ENCODE measurements around the gene IQCE.

Gene IQCE

GRCh38 chr7:2631946-2632732 is 73.4 kb downstream of the IQCE start, which contains the start of gene TTYH3:
TTYH3 (plus strand) TSS chr7:2631986; CDS start chr7:2632156, 170 bp downstream.
- TF ChIP-seq CTCF (IDR thresholded peaks at IDR 0.05): no peak

GRCh38 chr7:2632733-2633537 is 74.2 kb downstream of the IQCE start:
- TF ChIP-seq CTCF (IDR thresholded peaks at IDR 0.05): no peak

- TF ChIP-seq CTCF (IDR thresholded peaks at IDR 0.05): no peak
Measured at GRCh38 chr7:2633538-2634266, 74.9 kb downstream of the IQCE start.

GRCh38 chr7:2634267-2635145 is 75.7 kb downstream of the IQCE start:
- TF ChIP-seq CTCF (IDR thresholded peaks at IDR 0.05): no peak

- no peak for TF ChIP-seq CTCF (IDR thresholded peaks at IDR 0.05)
Measured at GRCh38 chr7:2635148-2635668, 76.4 kb downstream of the IQCE start.

GRCh38 chr7:2635810-2636701 is 77.3 kb downstream of the IQCE start:
- no peak for TF ChIP-seq CTCF (IDR thresholded peaks at IDR 0.05)
